Measurements from ENCODE around the gene FAHD2A.

The FAHD2A gene

DNA sequence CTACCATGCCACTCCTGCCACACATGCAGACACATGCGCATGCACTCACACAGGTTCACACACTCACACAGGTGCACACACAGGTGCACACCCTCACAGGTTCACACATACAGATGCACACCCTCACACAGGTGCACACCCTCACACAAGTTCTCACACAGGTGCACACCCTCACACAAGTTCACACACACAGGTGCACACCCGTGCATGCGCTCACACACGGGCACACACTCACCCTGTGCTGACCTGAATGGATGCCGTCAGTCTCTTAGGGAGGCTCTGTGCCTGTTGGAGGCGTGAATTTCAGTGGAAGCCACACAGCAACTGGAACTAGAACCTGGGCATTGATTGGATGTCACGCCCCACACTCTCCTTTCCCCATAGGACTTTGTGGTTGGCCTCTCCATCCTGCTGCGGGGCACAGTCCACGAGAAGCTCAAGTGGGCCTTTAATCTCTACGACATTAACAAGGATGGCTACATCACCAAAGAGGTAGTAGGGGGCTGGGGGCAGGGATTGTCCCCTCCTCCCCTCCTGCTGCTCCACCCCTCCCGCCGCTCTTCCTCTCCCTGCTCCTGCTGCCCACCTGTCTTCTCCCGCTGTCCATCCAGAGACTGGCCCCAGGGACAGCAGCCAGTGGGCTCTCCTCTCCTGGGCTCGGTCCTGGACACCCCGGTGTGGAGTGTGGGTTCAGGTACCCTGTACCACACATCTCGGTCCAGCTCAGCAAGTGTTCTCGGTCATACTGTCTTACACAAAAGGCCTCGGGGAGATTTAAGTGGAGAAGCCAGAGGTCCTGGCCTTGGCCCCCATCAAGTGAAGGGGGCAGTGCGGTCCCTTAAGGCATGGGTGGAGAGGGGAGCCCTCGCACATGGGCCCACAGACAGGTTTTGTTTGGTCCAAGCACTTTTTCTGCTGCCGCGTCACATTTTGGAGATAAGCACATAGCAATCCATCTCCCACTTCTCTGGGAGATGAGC is 21.0 kb upstream of the FAHD2A start:
- Histone ChIP-seq H3F3A (ENCODE audit: low read depth) (no peaks in the 10 kb centered on the region), H3K9me2 (replicated peaks; ENCODE audit: low read depth, low read length) (no peaks in the 10 kb centered on the region)

DNA sequence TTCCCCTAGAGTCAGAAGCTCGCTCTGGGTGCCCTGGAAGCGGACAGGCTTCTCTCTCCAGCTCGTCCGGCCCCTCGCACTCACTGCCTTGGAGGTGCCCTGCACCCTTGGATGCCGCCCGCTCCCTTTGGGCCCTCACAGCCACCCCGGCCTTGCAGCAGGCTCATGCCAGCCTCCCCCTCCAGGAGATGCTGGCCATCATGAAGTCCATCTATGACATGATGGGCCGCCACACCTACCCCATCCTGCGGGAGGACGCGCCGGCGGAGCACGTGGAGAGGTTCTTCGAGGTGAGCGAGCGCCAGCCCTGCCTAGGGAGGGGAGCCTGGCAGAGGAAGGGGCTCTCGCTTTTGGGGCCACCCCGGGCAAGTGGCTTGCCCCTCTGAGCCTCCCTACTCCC is 20.3 kb upstream of the FAHD2A start:
- Histone ChIP-seq H3K27me3 (ENCODE audit: insufficient read depth, low read length, poor library complexity, severe bottlenecking) (no peaks in the 10 kb centered on the region), H3K4me2 (ENCODE audit: low read depth, low read length, poor library complexity, severe bottlenecking) (no peak overlapping the region), H2AFZ (ENCODE audit: low read length) (no peak overlapping the region), H3K9me2 (replicated peaks; ENCODE audit: low read depth, low read length) (no peaks in the 10 kb centered on the region), H3K4me1 (ENCODE audit: insufficient read depth, low read length, poor library complexity, severe bottlenecking) (no peaks in the 10 kb centered on the region), H3K4me3 (ENCODE audit: low read length, poor library complexity, severe bottlenecking) (no peak overlapping the region), H3K9me3 (ENCODE audit: insufficient read depth, low read depth, low read length) (no peaks in the 10 kb centered on the region), H3F3A (ENCODE audit: low read depth) (no peaks in the 10 kb centered on the region), H3K79me2 (ENCODE audit: insufficient read depth, low read length) (no peaks in the 10 kb centered on the region), H3K36me3 (ENCODE audit: insufficient read depth, low read length) (no peaks in the 10 kb centered on the region), H3K9ac (ENCODE audit: low read depth, low read length, poor library complexity, severe bottlenecking) (no peak overlapping the region), H4K20me1 (ENCODE audit: insufficient read depth, low read length, poor library complexity, severe bottlenecking) (no peaks in the 10 kb centered on the region)
- TF ChIP-seq, protein P1, sequence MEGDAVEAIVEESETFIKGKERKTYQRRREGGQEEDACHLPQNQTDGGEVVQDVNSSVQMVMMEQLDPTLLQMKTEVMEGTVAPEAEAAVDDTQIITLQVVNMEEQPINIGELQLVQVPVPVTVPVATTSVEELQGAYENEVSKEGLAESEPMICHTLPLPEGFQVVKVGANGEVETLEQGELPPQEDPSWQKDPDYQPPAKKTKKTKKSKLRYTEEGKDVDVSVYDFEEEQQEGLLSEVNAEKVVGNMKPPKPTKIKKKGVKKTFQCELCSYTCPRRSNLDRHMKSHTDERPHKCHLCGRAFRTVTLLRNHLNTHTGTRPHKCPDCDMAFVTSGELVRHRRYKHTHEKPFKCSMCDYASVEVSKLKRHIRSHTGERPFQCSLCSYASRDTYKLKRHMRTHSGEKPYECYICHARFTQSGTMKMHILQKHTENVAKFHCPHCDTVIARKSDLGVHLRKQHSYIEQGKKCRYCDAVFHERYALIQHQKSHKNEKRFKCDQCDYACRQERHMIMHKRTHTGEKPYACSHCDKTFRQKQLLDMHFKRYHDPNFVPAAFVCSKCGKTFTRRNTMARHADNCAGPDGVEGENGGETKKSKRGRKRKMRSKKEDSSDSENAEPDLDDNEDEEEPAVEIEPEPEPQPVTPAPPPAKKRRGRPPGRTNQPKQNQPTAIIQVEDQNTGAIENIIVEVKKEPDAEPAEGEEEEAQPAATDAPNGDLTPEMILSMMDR (conservative IDR thresholded peaks at IDR 0.05; ENCODE audit: low read length) = no peak
- TF ChIP-seq EZH2phosphoT487 (IDR thresholded peaks at IDR 0.05; ENCODE audit: borderline replicate concordance) = no peak

More for the DNA sequence above, 21.0 kb upstream of the FAHD2A start:
- H3K36me3 ChIP-seq (ENCODE audit: insufficient read depth, low read length) = no peaks in the 10 kb centered on the region
- no peak overlapping the region for H3K4me2 ChIP-seq (ENCODE audit: low read depth, low read length, poor library complexity, severe bottlenecking)
- H4K20me1 ChIP-seq (ENCODE audit: insufficient read depth, low read length, poor library complexity, severe bottlenecking) = no peaks in the 10 kb centered on the region
- H3K9ac ChIP-seq (ENCODE audit: low read depth, low read length, poor library complexity, severe bottlenecking) = no peak overlapping the region
- H3K27me3 ChIP-seq (ENCODE audit: insufficient read depth, low read length, poor library complexity, severe bottlenecking) = no peaks in the 10 kb centered on the region
- no peak overlapping the region for H2AFZ ChIP-seq (ENCODE audit: low read length)
- no peaks in the 10 kb centered on the region for H3K79me2 ChIP-seq (ENCODE audit: insufficient read depth, low read length)
- no peak overlapping the region for H3K4me3 ChIP-seq (ENCODE audit: low read length, poor library complexity, severe bottlenecking)
- no peaks in the 10 kb centered on the region for H3K4me1 ChIP-seq (ENCODE audit: insufficient read depth, low read length, poor library complexity, severe bottlenecking)
- H3K9me3 ChIP-seq (ENCODE audit: insufficient read depth, low read depth, low read length) = no peaks in the 10 kb centered on the region
- TF ChIP-seq, protein P1 (conservative IDR thresholded peaks at IDR 0.05; ENCODE audit: low read length) = no peak
- TF ChIP-seq EZH2phosphoT487 (IDR thresholded peaks at IDR 0.05; ENCODE audit: borderline replicate concordance) = no peak

DNA sequence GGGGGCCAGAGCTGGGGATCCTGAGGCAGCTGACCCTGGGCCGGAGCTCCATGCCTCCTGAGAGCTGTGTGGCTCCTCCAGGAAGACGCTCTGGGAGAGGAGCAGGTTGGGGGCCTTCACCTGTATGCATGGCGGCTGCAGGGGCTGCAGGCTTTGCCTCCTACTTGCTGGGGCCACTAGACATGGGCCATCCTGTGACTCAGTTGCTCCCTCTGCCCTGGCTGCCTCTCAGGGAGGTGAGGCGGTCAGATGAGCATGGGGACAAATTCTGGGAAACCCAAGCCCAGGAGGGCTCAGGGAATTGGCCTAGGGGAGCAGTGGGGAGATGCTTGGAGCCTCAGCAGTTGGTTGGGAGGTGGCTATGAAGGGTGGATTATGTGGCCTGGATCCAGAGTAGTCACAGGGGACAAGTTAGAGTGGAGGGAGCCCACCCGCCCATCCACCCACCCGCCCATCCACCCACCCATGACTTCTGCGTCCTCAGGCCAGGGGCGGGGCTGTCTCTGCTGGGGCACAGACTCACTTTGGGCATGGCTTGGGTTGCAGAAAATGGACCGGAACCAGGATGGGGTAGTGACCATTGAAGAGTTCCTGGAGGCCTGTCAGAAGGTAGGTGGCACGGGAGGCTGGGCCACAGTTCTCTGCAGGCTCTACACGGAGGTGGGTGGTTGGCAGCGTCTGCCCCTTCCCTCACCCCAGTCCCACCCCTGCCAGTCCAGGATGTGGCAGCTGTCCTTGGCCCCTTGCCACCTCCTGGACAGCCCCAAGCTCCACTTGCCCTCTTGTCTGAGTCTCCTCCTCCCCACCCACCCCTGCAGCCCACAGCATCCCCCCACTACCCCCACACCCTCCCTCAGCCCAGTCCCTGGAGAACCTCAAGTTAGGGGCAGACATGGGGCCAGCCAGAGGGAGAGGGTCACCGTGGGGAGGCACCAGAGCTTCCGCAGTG is 19.5 kb upstream of the FAHD2A start:
- Histone ChIP-seq H3K36me3 (ENCODE audit: insufficient read depth, low read length) (no peaks in the 10 kb centered on the region), H2AFZ (ENCODE audit: low read length) (no peak overlapping the region), H4K20me1 (ENCODE audit: insufficient read depth, low read length, poor library complexity, severe bottlenecking) (no peaks in the 10 kb centered on the region), H3K79me2 (ENCODE audit: insufficient read depth, low read length) (no peaks in the 10 kb centered on the region), H3K27me3 (ENCODE audit: insufficient read depth, low read length, poor library complexity, severe bottlenecking) (no peaks in the 10 kb centered on the region), H3K4me1 (ENCODE audit: insufficient read depth, low read length, poor library complexity, severe bottlenecking) (no peaks in the 10 kb centered on the region), H3K9me2 (replicated peaks; ENCODE audit: low read depth, low read length) (no peaks in the 10 kb centered on the region), H3K4me3 (ENCODE audit: low read length, poor library complexity, severe bottlenecking) (no peak overlapping the region), H3K9me3 (ENCODE audit: insufficient read depth, low read depth, low read length) (no peaks in the 10 kb centered on the region), H3K4me2 (ENCODE audit: low read depth, low read length, poor library complexity, severe bottlenecking) (no peak overlapping the region), H3F3A (ENCODE audit: low read depth) (no peaks in the 10 kb centered on the region), H3K9ac (ENCODE audit: low read depth, low read length, poor library complexity, severe bottlenecking) (no peak overlapping the region)
- no peak for TF ChIP-seq EZH2phosphoT487 (IDR thresholded peaks at IDR 0.05; ENCODE audit: borderline replicate concordance)
- TF ChIP-seq, protein P1 (conservative IDR thresholded peaks at IDR 0.05; ENCODE audit: low read length) = no peak

All from Loucy (cell line).